GM13977 (cell line): ENCODE data around the gene LIX1L.

Experiments
- DNase-seq: peaks from one replicate; pipeline ENCODE4 v3.0.0; 2012; ENCODE audit warnings: low spot score
- CTCF ChIP-seq: IDR thresholded peaks from 2 replicates; pipeline ENCODE4 v1.5.1; 2012; ENCODE audit warnings: mild to moderate bottlenecking, control low read depth; ENCODE audit not compliant: insufficient read depth; ENCODE audit errors: extremely low read depth, missing control alignments
- in situ Hi-C: fragments of 300-500 bp; cut with MboI; formaldehyde crosslinking; loops from one replicate; pipeline ENCODE4 v1.12.0; 2022; ENCODE audit warnings: low sequenced_read_pairs, low pct_unique_long_range_greater_than_20kb, mixed read lengths, inconsistent platforms; ENCODE audit not compliant: unreplicated experiment

LIX1L gene

GRCh38 chr1:145951526-145951925 lies 6.3 kb downstream of the LIX1L start:
- DNase-seq: no peak
- TF ChIP-seq CTCF: no peak
- in situ Hi-C loops: no loop called here

GRCh38 chr1:145949219-145949618 lies 8.6 kb downstream of the LIX1L start:
- in situ Hi-C loops: no loop called here
- no peak for TF ChIP-seq CTCF

DNA sequence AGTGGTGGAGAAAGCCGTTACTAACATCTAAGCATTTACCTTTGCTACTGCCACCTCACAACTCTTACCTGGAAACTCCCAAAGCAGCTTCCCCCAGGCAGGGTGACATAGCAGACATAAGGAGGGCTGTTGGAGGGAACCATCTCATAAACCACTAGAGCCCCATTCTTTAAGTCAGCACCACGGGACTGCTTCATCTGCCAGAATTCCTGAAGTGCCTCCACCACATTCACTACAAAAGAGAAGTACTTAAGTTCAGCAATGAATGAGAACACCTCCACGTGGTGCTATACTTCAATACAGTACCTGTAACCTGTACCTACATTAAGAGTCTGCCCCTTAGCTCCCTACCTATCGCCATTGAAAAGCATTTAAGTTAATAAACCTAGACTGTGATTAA lies 10.3 kb downstream of the LIX1L start:
- no peak for DNase-seq
- TF ChIP-seq CTCF: no peak
- in situ Hi-C loops: no loop called here

More at GRCh38 chr1:145949219-145949618, 8.6 kb downstream of the LIX1L start:
- DNase-seq: no peak

- in situ Hi-C loops: no loop called here
- no peak for TF ChIP-seq CTCF
These were observed 11.3 kb downstream of the LIX1L start for GRCh38 chr1:145946477-145946986.

DNA sequence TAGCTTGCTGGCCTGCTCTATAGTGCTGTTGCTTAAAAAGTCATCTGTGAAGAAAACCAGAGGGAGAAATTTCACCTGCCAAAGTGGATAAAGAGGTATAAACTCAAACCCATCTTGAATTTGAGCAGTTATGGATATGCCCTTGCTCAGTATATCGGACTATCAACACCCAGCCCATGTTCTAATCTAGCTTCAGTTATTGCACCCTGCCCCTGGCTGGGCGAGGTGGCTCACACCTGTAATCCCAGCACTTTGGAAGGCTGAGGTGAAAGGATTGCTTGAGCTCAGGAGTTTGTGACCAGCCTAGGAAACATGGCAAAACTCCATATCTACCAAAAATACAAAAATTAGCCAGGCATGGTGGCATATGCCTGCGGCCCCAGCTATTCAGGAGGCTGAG lies 13.3 kb downstream of the LIX1L start:
- DNase-seq: no peak
- in situ Hi-C loops: no loop called here
- TF ChIP-seq CTCF: no peak

More at GRCh38 chr1:145946477-145946986, 11.3 kb downstream of the LIX1L start:
- no peak for DNase-seq

GRCh38 chr1:145942871-145943270 lies 14.9 kb downstream of the LIX1L start:
- in situ Hi-C loops: no loop called here
- DNase-seq: no peak
- no peak for TF ChIP-seq CTCF

- in situ Hi-C loops: no loop called here
- TF ChIP-seq CTCF: no peak
- no peak for DNase-seq
These were observed 15.4 kb downstream of the LIX1L start for GRCh38 chr1:145942405-145942804.
